Measurements from ENCODE around the gene TPSB2. TPM values are rescaled to one million over a fixed set of nuclear protein-coding genes. Genes with fewer than 3 reads are reported as not detected.

The TPSB2 gene
- total RNA-seq, 2 experiments from 2014 or later: not detected

DNA sequence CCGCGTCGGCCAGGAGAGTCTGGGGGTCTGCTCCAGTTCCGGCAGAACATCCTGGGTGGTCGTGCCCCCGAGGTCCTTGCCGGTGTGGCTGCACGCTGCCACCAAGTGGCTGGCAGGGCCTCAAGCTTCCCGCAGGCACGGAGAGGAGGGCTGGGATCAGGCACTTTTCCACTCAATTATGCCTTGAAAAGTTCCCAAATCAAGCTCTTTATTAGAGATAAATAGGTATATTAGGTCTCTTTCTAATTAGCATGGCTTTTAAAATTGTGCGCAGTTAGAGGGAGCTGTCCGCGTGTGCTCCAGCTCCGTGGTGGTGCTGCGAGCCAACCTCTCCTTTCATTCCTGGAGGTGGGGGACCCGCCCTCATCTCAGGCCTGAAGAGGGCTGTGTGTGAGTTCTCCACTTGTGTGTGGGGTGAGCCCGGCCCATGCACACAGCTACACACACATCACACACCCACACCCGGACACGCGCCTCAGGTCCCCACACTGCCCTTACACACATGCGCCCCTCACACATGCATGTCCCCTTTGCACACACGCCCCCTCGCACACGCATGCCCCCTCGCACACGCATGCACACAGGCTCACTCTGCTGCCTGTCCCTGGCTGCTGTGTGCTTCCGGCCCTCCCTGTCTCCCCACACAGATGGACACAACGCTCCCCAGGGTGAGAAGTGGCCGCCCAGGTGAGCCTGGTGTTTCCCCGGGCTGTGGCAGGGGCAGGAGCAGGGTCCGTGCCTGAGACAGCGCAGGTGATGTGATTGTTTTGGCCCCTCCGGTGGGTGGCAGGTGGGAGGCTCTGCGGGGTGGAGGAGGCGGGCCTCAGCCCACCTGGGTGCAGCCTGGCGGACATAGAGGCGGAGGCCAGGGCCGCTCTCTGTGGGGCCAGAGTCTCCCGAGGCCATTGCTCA is 48.3 kb downstream of the TPSB2 start:
- Mint-ChIP-seq H3K36me3 (no peaks in the 10 kb centered on the region), H3K27ac (no peak overlapping the region), H3K4me3 (no peak overlapping the region), H3K9me3 (no peaks in the 10 kb centered on the region), H3K4me1 (no peaks in the 10 kb centered on the region), H3K27me3 (no peaks in the 10 kb centered on the region)
- DNase-seq: no peak

DNA sequence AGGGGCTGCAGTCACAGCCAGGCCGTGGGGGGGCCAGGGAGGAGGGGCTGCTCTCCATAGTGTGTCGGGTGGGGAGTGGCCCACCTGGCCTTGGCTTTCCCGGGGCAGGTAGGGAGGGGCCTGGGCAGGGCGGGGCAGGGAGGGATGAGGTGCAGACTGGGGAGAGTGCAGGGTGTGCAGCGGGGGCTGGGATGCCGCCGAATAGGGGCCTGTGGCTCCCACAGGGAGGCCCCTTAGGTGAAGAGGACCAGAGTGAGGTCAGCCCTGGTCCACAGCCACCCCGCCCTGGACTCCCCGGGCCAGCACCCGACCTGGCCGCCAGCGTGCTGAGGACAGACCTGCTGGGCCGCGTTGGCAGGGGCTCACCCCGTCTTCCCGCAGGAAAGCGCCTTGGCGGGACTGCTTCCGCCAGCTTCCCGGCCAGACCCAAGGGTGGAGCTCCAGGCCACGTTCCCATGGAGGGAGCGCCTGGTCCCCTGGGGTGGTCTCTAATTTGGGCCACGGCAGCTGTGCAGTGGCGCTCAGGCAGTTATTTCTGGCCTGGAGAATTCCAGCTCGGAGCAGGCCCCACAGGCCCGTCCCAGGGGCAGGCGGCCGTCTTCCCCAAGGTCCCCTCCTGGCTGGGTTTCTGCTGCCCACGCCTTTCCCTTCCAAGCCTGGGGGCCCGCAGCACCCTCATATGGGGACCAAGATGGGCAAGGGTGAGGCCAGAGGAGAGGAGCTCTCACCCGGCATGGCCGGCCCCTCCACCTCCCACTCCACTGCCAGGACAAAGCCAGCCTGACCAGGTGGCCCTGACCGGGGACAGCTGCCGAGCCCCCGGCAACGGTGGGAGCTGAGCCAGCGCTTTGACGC is 49.2 kb downstream of the TPSB2 start:
- DNase-seq: no peak
- Mint-ChIP-seq H3K27ac (no peak overlapping the region), H3K36me3 (no peaks in the 10 kb centered on the region), H3K9me3 (no peaks in the 10 kb centered on the region), H3K4me1 (no peaks in the 10 kb centered on the region), H3K4me3 (no peak overlapping the region), H3K27me3 (no peaks in the 10 kb centered on the region)

Other genes with a start within 250 kb of the TPSB2 start
- gene SOX8, start 248.4 kb downstream of the TPSB2 start, total RNA-seq: under 1 TPM; 0.42 to 0.58 TPM
- gene SSTR5, start 157.4 kb downstream of the TPSB2 start, total RNA-seq: not detected
- not detected for gene C1QTNF8, start 133.9 kb downstream of the TPSB2 start, total RNA-seq
- under 1 TPM; 0.32 to 0.35 TPM for gene CACNA1H, start 77.1 kb downstream of the TPSB2 start, total RNA-seq
- gene TPSG1, start 4.9 kb downstream of the TPSB2 start, total RNA-seq: not detected
- not detected for gene TPSAB1, start 10.5 kb upstream of the TPSB2 start, total RNA-seq
- not detected for gene TPSD1, start 25.9 kb upstream of the TPSB2 start, total RNA-seq
- 100 to 1,000 TPM; 280 to 282 TPM for gene UBE2I, start 79.5 kb upstream of the TPSB2 start, total RNA-seq
- gene BAIAP3, start 103.5 kb upstream of the TPSB2 start, total RNA-seq: under 1 TPM; 0.12 to 0.46 TPM
- gene TSR3, start 121.7 kb upstream of the TPSB2 start, total RNA-seq: 10 to 100 TPM; 80.3 to 82.6 TPM
- 10 to 100 TPM; 19.2 to 19.7 TPM for gene GNPTG, start 121.7 kb upstream of the TPSB2 start, total RNA-seq
- gene UNKL, start 184.5 kb upstream of the TPSB2 start, total RNA-seq: 10 to 100 TPM; 22.6 to 24.2 TPM
- gene UQCC4, start 190.6 kb upstream of the TPSB2 start, total RNA-seq: 10 to 100 TPM; 24.4 to 24.6 TPM
- gene PERCC1, start 200.9 kb upstream of the TPSB2 start, total RNA-seq: under 1 TPM; 0.25 to 0.40 TPM
- 1 to 10 TPM; 1.3 TPM for gene CCDC154, start 214.4 kb upstream of the TPSB2 start, total RNA-seq
- 10 to 100 TPM; 45.0 to 48.8 TPM for gene CLCN7, start 244.8 kb upstream of the TPSB2 start, total RNA-seq

Data from activated naive CD8-positive, alpha-beta T cell treated with anti-CD3 and anti-CD28 coated beads for 36 hours (primary cell).